Uterus (tissue), 2 donors: ENCODE results near the gene ARHGEF1.
"Not testable (repeated sequence)": the region's sequence is repeated elsewhere in the genome, so short reads cannot be mapped to it uniquely, and the experiment has no call there.

ENCODE experiments used
- CTCF ChIP-seq, 4 experiments: fragments of 200-600 bp in 2 of 4; fragments of 450-650 bp in 2 of 4; sonication (generic) in 2 of 4; IDR thresholded peaks; one replicate each; pipeline ENCODE4 v1.5.1; 2016 to 2019; ENCODE audit warnings: antibody characterized with exemption in 4 of 4, mild to moderate bottlenecking in 2 of 4, moderate library complexity in 1 of 4
- POLR2A ChIP-seq, 2 donors: fragments of 450-650 bp; IDR thresholded peaks; one replicate each; pipeline ENCODE4 v1.6.1; 2016; ENCODE audit warnings: antibody characterized with exemption in 2 of 2, mild to moderate bottlenecking in 1 of 2, moderate library complexity in 1 of 2

- TF ChIP-seq CTCF, POLR2A (IDR thresholded peaks at IDR 0.05): not testable (repeated sequence)
Measured at GRCh38 chr19:41875973-41876372, 7.0 kb upstream of the ARHGEF1 start.
